GM12865 (cell line): ENCODE measurements around the gene HOXA11.

ENCODE experiments used
- DNase-seq: peaks from one replicate; pipeline ENCODE4 v3.0.0; 2010; ENCODE audit warnings: low read depth
- H3K4me3 ChIP-seq: 2 replicates; pipeline ENCODE4 v1.5.1; 2011; ENCODE audit warnings: mild to moderate bottlenecking, low read depth, low read length, control low read depth
- CTCF ChIP-seq: IDR thresholded peaks from 2 replicates; pipeline ENCODE4 v1.5.1; 2011; ENCODE audit warnings: low read length, control low read depth, low read depth, inconsistent platforms; ENCODE audit not compliant: insufficient read depth; ENCODE audit errors: missing control alignments

Gene HOXA11

GRCh38 chr7:27157702-27158431 is 27.2 kb downstream of the HOXA11 start:
- no peak for TF ChIP-seq CTCF
- no peak overlapping the region for H3K4me3 ChIP-seq
- no peak for DNase-seq

- no peak for TF ChIP-seq CTCF
- no peak overlapping the region for H3K4me3 ChIP-seq
- no peak for DNase-seq
Measured at GRCh38 chr7:27156916-27157701, 27.9 kb downstream of the HOXA11 start.

DNA sequence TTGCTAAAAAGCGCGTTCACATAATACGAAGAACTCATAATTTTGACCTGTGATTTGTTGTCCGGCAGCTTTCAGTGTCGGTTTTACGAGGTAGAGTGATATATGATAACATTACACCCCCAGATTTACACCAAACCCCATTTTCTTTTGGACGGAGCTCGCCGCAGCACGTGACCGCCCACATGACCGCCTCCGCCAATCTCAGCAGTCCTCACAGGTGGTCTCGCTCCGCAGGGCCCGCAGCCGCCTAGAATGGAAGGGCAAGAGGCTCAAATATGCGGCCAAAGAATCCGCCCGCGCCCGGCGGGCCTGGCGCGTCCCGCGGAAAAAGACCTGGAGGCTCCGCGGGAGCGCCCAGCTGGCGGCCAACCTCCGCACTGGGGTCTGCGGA is 28.5 kb downstream of the HOXA11 start, which contains the start of gene HOXA7:
TSS of gene HOXA7 (minus strand) at position 168 of the 391 bp plus-strand sequence. CDS start at position 38, 130 bp downstream.
- no peak for DNase-seq
- no peak for TF ChIP-seq CTCF
- no peak within 1 kb of the TSS for H3K4me3 ChIP-seq

DNA sequence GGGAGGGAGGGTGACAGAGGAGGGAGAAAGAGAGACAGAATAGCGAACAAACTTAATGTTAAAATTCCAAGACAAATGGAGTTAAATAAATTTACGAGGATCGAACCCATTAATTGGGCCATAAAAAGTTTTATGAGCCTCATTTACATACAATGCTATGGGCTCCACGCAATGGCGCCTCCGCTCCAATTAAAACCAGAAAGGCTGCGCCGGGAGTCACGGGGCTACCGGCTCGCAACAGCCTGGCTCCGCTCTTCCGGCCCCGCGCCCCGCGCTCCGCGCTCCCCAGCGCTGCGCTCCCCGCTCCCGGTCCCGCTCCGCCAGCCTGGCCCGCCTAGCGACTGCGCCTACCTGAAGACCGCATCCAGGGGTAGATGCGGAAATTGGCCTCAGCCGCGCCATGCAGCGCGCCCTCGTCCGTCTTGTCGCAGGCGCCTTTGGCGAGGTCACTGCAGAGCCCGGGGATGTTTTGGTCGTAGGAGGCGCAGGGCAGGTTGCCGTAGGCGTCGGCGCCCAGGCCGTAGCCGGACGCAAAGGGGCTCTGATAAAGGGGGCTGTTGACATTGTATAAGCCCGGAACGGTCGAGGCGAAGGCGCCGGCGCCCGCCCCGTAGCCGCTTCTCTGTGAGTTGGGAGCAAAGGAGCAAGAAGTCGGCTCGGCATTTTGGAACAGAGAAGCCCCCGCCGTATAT is 29.1 kb downstream of the HOXA11 start:
- TF ChIP-seq CTCF = no peak
- DNase-seq = no peak
- H3K4me3 ChIP-seq = no peak overlapping the region

DNA sequence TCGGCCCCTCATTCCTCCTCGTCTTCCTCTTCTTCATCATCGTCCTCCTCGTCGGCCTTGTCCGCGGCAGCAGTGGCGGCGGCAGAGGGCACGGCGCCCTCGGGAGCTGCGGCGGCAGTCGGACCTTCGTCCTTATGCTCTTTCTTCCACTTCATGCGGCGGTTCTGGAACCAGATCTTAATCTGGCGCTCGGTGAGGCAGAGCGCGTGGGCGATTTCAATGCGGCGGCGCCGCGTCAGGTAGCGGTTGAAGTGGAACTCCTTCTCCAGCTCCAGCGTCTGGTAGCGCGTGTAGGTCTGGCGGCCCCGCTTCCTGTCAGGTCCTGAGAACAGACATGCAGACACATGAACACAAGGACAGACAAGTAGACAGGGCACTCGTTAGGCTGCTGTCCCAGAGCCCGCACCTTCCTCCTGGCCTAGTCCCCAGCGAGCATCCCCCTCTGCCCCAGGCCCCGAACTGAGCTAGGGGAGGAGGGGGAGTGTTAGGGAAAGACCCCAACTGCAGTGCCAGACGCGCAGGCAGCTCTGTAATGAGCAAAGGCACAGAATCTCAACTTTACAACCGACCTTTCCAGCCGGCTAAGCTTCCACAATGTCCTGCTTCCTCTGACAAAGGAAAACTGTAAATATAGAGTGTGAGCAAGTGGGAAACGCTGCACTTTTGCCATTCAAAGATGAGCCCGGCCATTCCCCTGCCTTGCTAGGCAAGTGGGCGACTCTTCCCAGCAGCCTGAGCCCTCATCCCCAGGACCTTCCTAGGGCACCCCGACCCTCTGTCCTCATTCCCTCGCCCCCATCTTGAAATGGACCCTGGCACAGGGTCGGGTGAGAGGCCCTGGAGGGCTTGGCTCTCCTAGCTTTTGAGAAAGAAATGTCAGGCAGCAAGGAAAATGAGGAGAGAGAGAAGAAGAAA is 29.9 kb downstream of the HOXA11 start:
- H3K4me3 ChIP-seq = no peak overlapping the region
- TF ChIP-seq CTCF = no peak
- peak; percentile 21 for DNase-seq

DNA sequence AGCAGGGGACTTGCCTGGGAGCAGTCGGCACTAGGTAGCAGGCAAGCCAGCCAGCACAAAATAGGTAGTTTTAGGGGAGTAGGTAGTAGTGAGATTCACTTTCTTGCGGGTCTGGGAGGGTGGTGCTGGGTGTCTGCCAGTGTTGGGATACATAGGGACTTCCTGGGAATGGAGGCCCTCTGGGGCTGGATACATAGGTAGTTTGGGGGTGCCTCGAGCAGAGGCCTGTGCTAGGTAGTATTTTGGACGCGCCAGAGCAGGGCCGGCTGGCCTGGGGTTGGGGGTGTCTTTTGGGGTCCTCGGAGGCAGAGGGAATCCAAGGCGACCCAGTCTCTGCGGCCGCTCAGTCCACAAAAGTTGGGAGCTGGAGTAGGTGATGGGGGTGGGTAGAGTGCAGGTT is 30.7 kb downstream of the HOXA11 start:
- DNase-seq = no peak
- TF ChIP-seq CTCF = no peak

More for the DNA sequence above, 30.7 kb downstream of the HOXA11 start:
- H3K4me3 ChIP-seq = no peak overlapping the region
